SHP77 (cell line): ENCODE measurements around the gene ZNF474.
"Not testable (repeated sequence)": the region's sequence is repeated elsewhere in the genome, so short reads cannot be mapped to it uniquely, and the experiment has no call there.

Source experiments
- DNase-seq, 2 experiments: peaks; one replicate each; lab custom pipeline; 2025; lab: John Stamatoyannopoulos, UW

ZNF474 gene

DNA sequence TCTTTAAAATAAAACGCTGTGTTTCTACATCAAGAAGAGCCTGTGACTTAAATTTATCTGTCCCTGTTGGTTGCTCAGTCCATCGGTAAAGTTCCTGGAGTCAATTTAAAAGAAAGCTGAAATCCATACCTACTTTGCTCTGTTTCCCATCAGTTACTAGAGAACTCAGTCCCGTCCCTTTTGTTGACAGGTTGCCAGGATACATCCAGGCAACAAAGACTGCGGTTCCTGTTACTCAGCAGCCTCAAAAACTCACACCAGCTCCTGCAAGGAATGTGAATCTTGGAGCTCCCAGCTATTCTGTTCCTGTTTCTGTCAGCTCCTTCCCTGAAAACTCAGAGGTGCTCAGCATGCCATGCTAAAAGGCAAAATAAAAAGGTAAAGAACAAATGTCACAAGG, at the start of gene ZNF474:
Gene ZNF474, plus strand, starts transcription at position 241 of the 400 bp plus-strand sequence. CDS start 22,445 bp downstream, outside the sequence.
- DNase-seq = peak in 1 of 2 experiments; percentile 31

DNA sequence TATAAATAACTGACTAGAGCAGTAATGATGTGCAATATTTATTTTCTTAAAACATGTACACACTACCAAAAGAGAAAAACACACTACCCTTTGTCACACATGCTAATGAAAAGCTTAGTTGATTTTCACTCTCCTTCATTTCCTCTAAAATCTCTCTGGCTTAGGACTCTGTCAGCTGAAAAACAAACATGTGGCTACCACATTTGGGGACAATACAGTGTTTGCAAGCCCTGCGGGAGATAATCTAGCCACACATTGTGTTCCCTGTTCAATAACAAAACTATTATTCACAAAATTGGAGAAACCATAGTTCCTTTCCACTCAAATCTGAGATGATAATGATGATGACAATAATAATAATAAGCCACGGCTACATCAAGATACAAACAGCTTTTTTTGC, 47.8 kb upstream of the ZNF474 start:
- no peak for DNase-seq

DNA sequence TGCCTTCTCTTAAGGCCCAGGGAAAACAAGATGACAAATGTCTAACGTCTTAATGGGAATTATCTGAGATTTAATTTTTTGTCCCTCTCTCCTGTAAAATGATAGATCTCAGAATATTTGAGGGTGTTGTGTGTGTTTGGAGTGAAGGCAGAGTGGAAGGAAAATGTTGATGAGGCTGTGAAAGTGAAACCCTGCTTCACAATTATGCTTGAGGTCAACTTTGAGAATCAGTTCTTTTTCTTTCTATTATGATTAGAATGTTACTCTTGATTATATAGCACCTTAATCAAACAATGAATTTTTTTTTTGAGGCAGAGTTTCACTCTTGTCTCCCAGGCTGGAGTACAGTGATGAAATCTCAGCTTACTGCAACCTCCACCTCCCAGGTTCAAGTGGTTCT, 45.8 kb upstream of the ZNF474 start:
- no peak for DNase-seq

DNA sequence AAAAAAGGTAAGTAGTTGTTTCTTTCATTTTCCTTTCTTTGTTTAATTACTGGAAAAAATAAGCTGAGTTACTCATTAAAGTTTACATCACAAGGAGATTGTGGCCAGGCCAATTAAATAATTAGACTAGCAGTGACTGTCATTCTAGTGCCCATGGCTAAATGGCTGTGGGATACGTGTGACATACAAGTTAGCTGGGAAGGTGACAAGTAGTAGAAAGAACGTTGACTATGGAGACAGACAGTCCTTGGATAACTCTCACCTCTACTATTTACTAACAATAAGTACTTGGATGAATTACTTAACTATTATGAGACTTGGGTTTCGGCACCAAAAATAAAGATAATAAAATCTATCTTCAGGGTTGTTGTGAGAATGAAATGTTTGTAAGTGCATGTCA, 44.3 kb upstream of the ZNF474 start:
- DNase-seq = no peak

DNA sequence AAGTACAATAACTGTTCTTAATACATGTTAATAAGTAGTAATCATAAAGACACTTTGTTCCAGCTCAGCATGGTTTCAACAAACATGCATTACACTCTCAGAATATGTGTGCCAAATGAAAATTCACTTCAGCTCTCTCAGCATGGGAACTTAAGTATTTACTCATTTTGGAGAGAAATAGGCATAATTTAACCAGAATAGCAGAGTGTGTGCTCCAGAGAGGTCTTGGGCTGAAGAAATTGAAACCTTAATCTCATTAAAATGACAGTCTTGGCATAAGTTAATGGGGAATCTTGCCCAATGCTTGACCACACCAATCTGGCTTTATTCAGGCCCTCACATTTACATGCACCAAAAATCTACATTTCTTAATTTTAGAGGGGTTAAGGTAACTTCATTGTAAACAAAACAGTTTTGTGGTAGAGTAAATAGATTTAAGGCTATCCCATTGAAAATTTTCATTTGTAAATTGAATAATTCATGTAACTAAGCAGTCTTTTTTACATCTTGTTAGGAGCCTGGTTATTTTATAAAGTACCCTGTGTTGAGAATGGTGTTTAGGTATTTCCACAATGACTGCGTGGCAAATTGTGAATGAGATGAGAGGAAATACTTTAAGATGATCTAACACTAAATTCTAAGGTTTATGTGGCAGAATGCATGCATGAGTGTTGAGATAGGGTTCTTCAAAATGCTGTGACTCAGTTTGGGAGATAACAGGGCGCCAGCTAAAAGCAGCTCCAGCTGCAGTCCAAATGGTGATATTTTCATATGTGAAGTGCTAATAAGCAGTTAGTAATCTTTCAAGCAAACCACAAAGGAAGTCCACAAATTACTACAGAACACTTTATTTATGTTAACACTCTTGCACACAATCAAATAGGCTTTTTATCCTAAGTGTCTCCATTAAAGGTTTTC, 40.0 kb upstream of the ZNF474 start:
- DNase-seq = no peak

DNA sequence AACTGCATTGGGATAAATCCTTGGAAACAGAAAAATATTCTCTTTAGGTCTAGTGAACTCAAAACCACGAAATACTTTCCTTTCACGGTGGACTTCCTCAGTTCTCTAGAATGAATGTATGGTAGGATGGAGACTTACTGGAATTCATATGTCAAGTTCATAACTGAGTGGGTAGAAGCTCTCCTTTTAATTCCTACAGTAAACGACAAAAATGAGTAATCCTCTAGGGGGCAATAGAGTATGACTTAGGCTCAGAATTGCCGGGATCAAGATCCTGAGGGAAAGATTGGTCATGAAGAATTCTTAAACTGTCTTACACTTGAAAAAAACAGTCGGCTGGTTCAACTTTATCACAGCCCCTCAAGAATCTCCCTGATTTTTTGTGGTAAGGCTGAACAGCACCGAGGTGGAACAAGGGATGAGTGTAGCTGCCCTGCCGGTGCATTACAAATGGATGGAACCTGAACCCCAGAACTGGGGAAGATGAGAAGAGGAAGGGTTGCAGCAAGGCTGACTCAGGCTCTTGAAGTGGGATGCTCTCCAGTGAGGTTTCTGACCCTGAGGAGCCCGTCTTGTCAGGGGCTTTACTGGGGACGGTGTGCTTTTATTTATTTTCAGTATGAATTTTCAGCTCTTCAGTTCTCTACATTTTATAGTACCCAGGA, 37.3 kb upstream of the ZNF474 start:
- peak in 1 of 2 experiments; percentile 15 for DNase-seq

DNA sequence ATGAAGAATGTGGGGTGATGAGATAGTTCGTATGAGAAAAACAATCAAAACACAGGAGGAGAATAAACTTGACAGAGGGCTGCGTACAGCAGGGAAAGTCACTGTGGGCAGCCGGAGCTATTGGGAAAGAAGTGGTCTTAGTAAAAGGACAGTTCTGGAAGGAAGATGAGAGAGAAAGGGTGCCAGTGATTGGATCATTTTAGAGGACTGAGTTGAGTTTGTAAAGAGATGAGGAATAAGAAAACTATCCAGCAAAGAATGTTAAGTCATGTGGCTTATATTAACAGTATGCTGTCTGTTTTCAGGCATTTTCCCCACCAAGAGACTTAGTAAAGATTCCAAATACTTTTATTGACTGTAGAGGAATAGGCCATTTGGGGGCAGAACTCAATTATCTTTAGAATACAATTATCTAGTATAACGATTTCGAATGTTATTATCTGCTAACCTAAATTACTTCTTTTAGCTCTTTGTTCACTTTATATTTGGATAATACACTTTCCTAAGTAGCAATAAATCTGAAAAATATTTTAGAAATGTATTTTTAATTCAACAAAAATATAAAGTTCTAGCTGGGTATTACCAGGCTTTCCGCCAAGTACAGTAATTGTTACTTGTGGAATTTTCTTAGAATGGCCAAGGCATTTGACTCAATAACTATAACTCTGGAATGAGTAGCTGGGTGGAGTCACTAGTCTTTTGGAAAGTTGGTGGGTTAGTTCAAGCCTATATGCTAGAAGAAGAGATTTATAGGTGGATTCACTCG, 35.7 kb upstream of the ZNF474 start:
- no peak for DNase-seq

DNA sequence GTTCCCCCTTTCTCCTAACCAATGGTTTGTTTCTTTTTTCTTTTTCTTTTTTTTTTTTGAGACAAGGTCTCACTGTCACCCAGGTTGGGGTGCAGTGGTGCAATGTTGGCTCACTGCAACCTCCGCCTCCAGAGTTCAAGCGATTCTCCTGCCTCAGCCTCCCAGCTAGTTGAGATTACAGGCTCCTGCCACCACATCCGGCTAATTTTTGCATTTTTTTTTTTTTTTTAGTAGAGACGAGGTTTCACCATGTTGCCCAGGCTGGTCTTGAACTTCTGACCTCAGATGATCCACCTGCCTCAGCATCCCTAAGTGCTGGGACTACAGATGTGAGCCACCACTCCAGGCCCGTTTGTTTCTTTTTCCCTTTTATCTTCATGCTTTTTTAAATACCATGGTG, 35.1 kb upstream of the ZNF474 start:
- not testable (repeated sequence) for DNase-seq

DNA sequence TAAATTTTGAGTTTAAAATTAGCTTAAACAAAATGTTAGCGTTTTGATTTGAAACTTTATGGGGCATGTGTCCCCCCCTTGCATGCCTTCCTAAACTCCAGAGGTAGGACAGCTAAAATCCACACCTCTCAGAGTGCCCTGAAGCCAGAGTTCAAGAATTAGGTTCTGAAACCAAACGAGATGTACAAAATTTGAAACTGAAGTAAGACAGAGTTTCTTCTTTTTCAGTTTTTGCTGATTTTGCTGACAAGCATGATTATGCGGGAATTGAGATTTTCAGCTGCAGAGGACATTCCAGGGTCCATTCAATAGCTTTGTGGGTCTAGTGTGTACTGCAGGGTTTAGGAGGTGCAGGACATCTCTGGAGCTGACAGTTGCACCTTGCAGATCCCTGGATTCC, 34.2 kb upstream of the ZNF474 start:
- no peak for DNase-seq

DNA sequence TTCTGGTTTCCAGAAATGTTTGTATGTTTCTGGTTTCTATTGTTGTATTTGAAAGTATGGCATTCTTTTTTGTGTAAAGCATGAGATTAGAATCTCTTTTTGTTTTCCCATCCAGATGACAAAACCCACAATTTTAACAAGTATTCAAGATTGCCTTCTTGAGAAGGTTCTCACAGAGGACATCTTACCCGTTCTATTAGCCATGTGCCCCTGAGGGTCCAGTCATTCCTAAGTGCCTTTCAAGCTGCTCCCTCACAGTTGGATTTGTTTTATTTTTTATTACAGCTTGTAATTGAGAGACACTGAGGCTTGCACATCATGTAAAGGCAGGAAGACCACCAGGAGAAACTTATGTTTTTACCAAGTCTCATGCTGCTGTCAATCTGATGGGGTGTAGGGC, 32.0 kb upstream of the ZNF474 start:
- DNase-seq = no peak

DNA sequence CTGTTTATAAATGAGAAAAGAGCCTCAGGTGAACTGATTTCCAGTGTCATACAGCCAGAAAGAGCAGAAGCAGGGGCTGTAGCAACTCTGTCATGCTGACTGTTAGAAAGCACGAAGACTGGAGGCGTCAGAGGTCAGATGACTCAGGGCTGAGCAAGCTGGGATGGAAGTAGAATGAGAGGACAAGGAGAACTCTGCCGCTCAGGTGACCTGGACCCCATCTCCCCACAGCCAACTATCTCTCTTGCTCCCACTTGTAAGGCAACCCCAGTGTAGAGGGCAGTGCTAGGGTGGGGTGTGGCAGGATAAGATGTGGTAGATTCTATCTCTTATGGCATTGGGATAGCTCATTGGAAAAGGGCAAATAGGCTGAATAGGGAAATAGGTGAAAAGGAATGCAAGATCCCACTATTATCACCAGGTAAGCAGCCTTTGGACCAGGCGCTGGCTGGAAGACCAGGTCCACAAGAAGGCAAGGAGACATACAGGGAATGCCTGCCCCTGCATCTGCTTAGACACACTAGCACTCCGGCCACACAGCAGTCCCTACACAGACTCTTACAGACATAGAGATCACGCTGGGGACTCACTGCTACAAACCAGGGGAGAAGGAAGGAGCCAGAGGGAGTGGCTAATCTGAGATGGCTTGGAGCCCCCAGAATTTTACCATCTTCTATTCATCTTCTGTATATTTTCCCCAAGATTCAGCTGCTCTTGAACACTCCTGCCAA, 30.1 kb upstream of the ZNF474 start:
- DNase-seq = no peak

DNA sequence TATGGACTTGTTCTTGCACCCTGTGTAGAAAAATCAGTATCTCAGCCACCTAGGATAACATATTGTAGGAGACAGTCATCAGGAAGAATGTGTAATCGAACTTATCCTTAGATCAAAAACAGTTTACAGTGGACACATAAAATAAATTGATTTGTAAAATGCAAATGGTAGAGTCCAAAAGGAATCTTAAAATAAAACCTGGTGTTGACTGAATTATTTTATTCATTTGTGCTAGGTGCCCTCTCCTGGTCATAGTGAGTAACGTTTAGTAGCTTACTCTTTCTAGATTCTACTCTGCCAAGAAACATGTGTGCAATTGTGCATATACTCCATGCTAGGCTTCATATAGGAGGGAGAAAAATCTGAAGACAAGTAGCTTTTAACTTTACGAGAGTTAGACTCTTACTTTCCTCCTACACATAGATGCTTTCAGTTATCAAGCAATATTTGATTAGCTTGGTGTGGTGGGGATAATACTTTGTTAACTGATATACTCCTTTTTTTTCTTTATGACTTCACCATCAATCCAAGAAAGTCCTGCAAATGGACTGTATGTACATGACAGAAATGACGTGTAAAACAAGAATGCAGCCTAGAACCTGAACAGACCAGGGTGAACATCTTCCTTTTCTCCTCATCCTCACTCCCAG, 27.6 kb upstream of the ZNF474 start:
- DNase-seq = peak; percentile 20 to 53

DNA sequence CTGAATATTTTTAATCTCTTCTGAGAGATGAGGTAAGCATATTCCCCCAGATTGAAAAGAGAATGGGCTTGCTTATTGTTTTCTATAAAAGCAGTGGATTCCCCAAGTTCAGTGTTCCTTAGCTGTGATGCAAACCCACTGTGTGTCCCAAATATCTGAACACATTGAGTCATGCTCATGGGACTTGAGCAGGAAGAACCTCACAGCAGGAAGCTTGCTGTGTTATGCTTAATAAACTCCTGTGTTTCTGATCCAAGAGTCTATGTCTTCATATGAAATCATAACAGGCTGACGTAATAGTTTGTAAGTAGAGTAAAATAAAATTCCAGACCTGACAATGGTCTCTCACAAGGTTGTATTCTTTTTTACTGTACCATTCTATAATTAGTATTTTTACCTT, 26.5 kb upstream of the ZNF474 start:
- no peak for DNase-seq

DNA sequence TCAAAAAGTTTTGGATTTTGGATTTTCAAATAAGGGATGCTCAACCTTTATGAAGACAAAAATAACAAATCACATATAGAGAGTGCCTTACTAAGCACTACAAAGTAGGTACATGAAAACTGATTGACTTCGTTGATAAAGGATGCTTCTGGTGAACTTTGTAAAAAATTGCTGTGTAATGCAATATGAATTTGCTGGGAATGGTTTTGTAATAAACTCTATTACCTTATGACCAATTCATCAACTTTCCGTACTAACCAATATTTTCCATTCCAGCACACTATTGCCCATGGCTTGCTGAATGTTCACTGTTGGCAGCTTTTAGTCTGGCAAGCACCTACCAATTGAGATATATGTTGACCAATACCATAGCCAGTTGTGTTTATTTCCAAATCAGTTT, 23.4 kb upstream of the ZNF474 start:
- DNase-seq = no peak

DNA sequence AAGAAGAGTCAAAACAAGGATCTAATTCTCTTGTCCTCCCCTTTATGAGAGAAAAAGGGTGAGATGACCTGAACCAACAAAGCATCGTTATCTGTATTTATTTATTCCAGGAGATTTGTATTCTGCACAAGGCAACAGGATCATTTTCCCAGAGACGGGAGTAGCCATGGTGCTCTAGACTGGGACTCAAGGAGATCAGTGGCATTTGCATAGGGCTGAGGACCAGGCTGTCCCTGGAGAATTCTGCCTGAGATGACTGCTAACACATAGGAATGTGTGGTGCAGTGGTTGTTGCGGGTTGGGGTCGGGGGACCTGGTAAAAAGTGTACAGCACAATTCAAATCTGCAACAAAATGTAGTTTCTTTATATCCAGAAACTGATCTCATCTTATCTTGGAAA, 22.3 kb upstream of the ZNF474 start:
- no peak for DNase-seq

DNA sequence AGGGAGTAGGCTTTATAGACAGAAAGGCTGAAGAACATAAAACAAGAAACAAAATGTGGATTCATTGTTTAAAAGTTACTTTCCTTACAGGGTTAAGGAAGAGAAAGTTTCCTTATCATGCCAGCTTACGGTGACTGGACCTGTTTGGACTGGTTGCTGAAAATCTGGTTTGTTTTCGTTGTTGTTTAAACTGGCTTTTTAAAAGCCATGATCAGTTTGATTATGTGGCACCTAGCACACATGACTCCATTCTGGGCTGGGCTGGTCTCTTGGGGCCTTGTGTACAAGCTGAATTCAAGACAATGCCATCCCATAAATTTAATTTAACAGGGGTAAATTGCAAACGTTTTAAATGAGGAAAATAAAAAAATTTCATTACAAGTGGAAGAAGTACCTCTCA, 18.4 kb upstream of the ZNF474 start:
- DNase-seq = no peak

DNA sequence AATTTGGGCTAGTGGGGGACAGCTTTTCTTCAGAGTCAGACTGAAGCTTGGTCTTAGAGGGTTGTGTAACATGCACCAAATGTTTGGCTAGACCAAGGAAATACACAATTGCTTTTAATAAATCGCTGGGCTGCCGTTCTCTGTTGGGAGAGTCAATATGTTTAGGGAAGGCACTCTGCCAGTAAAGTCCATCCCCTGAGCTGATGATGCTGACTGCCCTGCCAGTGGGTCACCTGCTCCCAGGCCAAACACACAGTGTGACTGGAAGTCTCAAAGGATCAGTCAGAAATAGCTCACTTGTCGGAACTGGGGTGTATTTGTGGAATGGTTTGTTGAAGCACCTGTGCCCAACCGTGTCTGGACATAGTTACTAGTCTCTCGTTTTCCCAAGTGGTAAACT, 17.9 kb upstream of the ZNF474 start:
- DNase-seq = peak in 1 of 2 experiments; percentile 5

DNA sequence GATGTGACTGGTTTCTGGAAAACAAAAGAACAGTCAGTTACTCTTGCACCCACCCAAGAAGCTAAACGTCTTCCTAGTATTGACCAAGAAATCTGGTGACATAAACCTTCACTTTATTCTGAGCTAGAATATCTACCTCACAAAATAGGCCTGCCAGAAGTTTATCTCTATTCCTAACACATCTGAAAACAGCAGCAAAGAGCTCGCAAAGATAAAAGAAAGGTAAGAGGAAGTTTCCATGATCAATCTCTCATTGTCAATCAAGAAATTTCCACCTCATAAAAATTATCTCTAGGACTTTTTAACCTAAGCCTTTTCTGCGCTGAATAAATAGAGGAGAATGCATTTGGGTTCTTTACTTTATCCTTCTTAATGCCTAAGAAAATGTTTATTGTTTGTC, 17.3 kb upstream of the ZNF474 start:
- no peak for DNase-seq

DNA sequence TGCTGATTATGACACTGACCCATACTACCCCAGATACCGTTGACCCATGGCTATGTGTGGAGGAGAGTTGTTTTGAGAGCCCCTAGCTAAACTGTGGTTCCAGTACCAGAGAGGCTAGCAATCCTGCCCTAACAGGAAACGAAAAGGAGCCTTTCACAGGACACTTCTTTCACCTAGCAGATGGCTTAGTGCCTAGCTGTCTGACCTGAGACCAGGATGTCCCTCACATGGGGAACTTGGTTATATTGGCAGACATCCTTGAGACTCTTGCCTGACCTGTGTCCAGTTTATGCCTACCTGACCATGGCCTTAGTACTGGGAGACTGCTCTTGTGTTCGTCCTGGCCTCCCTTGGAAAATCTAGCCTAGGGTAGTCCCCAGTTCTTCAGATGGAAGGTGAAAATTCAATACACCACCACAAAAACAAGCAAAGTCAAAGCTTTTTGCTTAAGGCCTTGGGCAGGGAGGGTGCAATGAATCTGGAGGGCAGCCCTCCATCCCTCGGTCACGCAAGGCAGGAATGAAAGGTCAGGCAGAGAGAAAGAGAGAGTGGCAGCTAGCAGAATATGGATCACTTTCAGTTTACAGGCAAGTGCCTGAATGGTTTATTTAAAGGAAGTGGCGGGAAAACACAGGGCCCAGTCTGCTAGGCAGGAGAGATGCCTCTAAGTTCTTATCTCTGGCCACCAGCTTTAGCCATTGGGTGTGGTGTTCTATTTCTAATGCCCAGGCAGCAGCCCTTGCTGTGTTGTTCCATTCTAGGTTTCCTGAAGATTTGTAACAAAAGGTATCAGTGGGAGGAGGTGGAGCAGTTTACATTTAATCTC, 16.4 kb upstream of the ZNF474 start:
- DNase-seq = no peak

DNA sequence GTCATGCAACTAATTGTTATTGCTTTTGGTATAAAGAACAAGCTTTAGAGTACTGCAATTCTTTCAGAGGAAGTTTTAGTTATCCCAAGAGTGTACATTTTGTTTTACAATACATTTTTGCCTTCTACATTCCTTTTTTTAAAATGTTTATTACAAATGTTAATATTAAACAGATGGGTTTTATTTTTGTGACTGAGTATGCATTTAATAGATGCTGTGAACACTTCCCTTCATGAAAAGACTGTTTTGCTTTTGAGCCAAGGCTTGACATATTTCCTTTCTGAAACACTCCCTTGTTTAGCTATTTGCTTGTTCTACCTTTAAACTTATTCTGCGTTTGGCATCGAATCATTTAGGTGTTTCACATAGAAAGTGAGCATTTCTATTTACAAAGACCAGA, 14.8 kb upstream of the ZNF474 start:
- no peak for DNase-seq
